ENCODE results near the gene ATG10.

DNA sequence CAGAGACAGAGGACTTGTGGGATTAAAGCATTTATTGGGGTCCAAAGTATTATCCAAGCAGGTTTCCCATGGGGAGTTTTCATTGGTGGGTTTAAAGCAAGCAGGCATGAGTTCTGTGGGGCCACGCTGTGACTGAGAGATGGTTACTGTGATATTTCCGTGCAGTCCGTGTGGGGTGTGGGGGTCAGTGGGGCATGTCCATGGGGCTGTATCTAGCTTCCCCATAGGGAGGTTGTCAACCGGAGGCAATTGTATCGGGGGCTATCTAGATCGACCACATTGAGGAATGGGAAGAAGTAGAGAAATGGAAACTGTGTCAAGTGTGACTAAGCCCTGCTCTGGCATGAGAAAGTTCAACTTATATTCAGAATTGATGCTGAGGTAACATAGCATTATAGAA, 313.4 kb downstream of the ATG10 start:
- TF ChIP-seq, protein P1, sequence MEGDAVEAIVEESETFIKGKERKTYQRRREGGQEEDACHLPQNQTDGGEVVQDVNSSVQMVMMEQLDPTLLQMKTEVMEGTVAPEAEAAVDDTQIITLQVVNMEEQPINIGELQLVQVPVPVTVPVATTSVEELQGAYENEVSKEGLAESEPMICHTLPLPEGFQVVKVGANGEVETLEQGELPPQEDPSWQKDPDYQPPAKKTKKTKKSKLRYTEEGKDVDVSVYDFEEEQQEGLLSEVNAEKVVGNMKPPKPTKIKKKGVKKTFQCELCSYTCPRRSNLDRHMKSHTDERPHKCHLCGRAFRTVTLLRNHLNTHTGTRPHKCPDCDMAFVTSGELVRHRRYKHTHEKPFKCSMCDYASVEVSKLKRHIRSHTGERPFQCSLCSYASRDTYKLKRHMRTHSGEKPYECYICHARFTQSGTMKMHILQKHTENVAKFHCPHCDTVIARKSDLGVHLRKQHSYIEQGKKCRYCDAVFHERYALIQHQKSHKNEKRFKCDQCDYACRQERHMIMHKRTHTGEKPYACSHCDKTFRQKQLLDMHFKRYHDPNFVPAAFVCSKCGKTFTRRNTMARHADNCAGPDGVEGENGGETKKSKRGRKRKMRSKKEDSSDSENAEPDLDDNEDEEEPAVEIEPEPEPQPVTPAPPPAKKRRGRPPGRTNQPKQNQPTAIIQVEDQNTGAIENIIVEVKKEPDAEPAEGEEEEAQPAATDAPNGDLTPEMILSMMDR (conservative IDR thresholded peaks at IDR 0.05 in 1 of 2, IDR thresholded peaks at IDR 0.05 in 1 of 2; ENCODE audit: extremely low read depth in 1 of 2, insufficient read depth in 1 of 2, low read depth in 1 of 2, low read length in 2 of 2), result no peak
- TF ChIP-seq EZH2 (IDR thresholded peaks at IDR 0.05; ENCODE audit: borderline replicate concordance, low read length), result no peak
